ENCODE measurements around the gene MAS1. TPM values are rescaled to one million over a fixed set of nuclear protein-coding genes. Genes with fewer than 3 reads are reported as not detected.
"Not testable (repeated sequence)": the region's sequence is repeated elsewhere in the genome, so short reads cannot be mapped to it uniquely, and the experiment has no call there.

The MAS1 gene
- total RNA-seq, 1 donor from 2014 or later = not detected

- no peaks in the 10 kb centered on the region for H3K27me3 ChIP-seq (ENCODE audit: control insufficient read depth, insufficient read depth, low read length)
- TF ChIP-seq CTCF (IDR thresholded peaks at IDR 0.05; ENCODE audit: insufficient read depth, low read length, severe bottlenecking) = no peak
- no peak overlapping the region for H3K4me3 ChIP-seq (ENCODE audit: low read depth, low read length)
- DNase-seq (ENCODE audit: low read depth) (no peak), FAIRE-seq (no peak)
- no peaks in the 10 kb centered on the region for H3K36me3 ChIP-seq (ENCODE audit: control insufficient read depth, insufficient read depth, low read length)
These were observed 37.0 kb upstream of the MAS1 start for GRCh38 chr6:159853754-159854153.

- Histone ChIP-seq H3K27me3 (ENCODE audit: control insufficient read depth, insufficient read depth, low read length) (no peaks in the 10 kb centered on the region), H3K4me3 (ENCODE audit: low read depth, low read length) (no peak overlapping the region), H3K36me3 (ENCODE audit: control insufficient read depth, insufficient read depth, low read length) (no peaks in the 10 kb centered on the region)
- DNase-seq (ENCODE audit: low read depth) (no peak), FAIRE-seq (no peak)
- TF ChIP-seq CTCF (IDR thresholded peaks at IDR 0.05; ENCODE audit: insufficient read depth, low read length, severe bottlenecking) = no peak
These were observed 35.8 kb upstream of the MAS1 start for GRCh38 chr6:159854959-159855358.

- no peak for TF ChIP-seq CTCF (IDR thresholded peaks at IDR 0.05; ENCODE audit: insufficient read depth, low read length, severe bottlenecking)
- Histone ChIP-seq H3K27me3 (ENCODE audit: control insufficient read depth, insufficient read depth, low read length) (no peaks in the 10 kb centered on the region), H3K36me3 (ENCODE audit: control insufficient read depth, insufficient read depth, low read length) (no peaks in the 10 kb centered on the region), H3K4me3 (ENCODE audit: low read depth, low read length) (no peak overlapping the region)
- FAIRE-seq (no peak), DNase-seq (ENCODE audit: low read depth) (no peak)
These were observed 32.5 kb upstream of the MAS1 start for GRCh38 chr6:159858259-159858658.

GRCh38 chr6:159860482-159860881 lies 30.3 kb upstream of the MAS1 start:
- no peak overlapping the region for H3K4me3 ChIP-seq (ENCODE audit: low read depth, low read length)
- no peak for TF ChIP-seq CTCF (IDR thresholded peaks at IDR 0.05; ENCODE audit: insufficient read depth, low read length, severe bottlenecking)
- no peak for FAIRE-seq
- no peak for DNase-seq (ENCODE audit: low read depth)
- H3K36me3 ChIP-seq (ENCODE audit: control insufficient read depth, insufficient read depth, low read length) = no peaks in the 10 kb centered on the region
- no peaks in the 10 kb centered on the region for H3K27me3 ChIP-seq (ENCODE audit: control insufficient read depth, insufficient read depth, low read length)

GRCh38 chr6:159862103-159862502 lies 28.7 kb upstream of the MAS1 start:
- FAIRE-seq (no peak), DNase-seq (ENCODE audit: low read depth) (no peak)
- no peak for TF ChIP-seq CTCF (IDR thresholded peaks at IDR 0.05; ENCODE audit: insufficient read depth, low read length, severe bottlenecking)
- H3K4me3 ChIP-seq (ENCODE audit: low read depth, low read length) = no peak overlapping the region
- H3K36me3 ChIP-seq (ENCODE audit: control insufficient read depth, insufficient read depth, low read length) = no peaks in the 10 kb centered on the region
- H3K27me3 ChIP-seq (ENCODE audit: control insufficient read depth, insufficient read depth, low read length) = no peaks in the 10 kb centered on the region

GRCh38 chr6:159863341-159863740 lies 27.4 kb upstream of the MAS1 start:
- TF ChIP-seq CTCF (IDR thresholded peaks at IDR 0.05; ENCODE audit: insufficient read depth, low read length, severe bottlenecking) = peak; percentile 33
- H3K27me3 ChIP-seq (ENCODE audit: control insufficient read depth, insufficient read depth, low read length); FAIRE-seq; H3K36me3 ChIP-seq (ENCODE audit: control insufficient read depth, insufficient read depth, low read length); H3K4me3 ChIP-seq (ENCODE audit: low read depth, low read length): not testable (repeated sequence)
- peak; percentile 68 for DNase-seq (ENCODE audit: low read depth)

Measured in bronchial epithelial cell (primary cell).